BE2C (cell line): ENCODE results near the gene NDUFS7.
A peak's percentile ranks its signal among the peaks of the same experiment; 100 is the strongest.

Experiments
- DNase-seq: peaks from one replicate; pipeline ENCODE4 v3.0.0-alpha.2; 2020
- H3K27me3 ChIP-seq: fragments of 250-450 bp; sonication (Bioruptor Pico); 2 replicates; pipeline ENCODE4 v1.5.1; 2020; ENCODE audit warnings: mild to moderate bottlenecking
- H3K36me3 ChIP-seq: fragments of 250-450 bp; sonication (Bioruptor Pico); 2 replicates; pipeline ENCODE4 v1.5.1; 2020; ENCODE audit warnings: mild to moderate bottlenecking
- H3K4me1 ChIP-seq: fragments of 250-450 bp; sonication (Bioruptor Pico); 2 replicates; pipeline ENCODE4 v1.5.1; 2020
- H3K4me3 ChIP-seq: 2 replicates; pipeline ENCODE4 v1.5.1; 2011; ENCODE audit warnings: low read depth, low read length
- H3K9me3 ChIP-seq: fragments of 250-450 bp; sonication (Bioruptor Pico); 2 replicates; pipeline ENCODE4 v1.5.1; 2020
- TF ChIP-seq, protein P1 (sequence below): IDR thresholded peaks from 2 replicates; pipeline ENCODE4 v1.5.1; 2012; ENCODE audit warnings: mild to moderate bottlenecking, low read depth, low read length

NDUFS7 gene

GRCh38 chr19:1400281-1401137, 16.8 kb downstream of the NDUFS7 start:
- Histone ChIP-seq H3K4me1 (peaks cover 5% of the 10 kb centered on the region), H3K27me3 (no peaks in the 10 kb centered on the region), H3K4me3 (peak overlapping the region; percentile 51), H3K36me3 (no peaks in the 10 kb centered on the region), H3K9me3 (no peaks in the 10 kb centered on the region)
- DNase-seq, result no peak
- TF ChIP-seq, protein P1, sequence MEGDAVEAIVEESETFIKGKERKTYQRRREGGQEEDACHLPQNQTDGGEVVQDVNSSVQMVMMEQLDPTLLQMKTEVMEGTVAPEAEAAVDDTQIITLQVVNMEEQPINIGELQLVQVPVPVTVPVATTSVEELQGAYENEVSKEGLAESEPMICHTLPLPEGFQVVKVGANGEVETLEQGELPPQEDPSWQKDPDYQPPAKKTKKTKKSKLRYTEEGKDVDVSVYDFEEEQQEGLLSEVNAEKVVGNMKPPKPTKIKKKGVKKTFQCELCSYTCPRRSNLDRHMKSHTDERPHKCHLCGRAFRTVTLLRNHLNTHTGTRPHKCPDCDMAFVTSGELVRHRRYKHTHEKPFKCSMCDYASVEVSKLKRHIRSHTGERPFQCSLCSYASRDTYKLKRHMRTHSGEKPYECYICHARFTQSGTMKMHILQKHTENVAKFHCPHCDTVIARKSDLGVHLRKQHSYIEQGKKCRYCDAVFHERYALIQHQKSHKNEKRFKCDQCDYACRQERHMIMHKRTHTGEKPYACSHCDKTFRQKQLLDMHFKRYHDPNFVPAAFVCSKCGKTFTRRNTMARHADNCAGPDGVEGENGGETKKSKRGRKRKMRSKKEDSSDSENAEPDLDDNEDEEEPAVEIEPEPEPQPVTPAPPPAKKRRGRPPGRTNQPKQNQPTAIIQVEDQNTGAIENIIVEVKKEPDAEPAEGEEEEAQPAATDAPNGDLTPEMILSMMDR, result no peak

- H3K36me3 ChIP-seq, result no peaks in the 10 kb centered on the region
- DNase-seq, result peak; percentile 71
- peak within 1 kb of the TSS; percentile 51 for H3K4me3 ChIP-seq
- TF ChIP-seq, protein P1, result peak; percentile 26; the same call in 1 of the 2 replicates
- H3K9me3 ChIP-seq, result no peaks in the 10 kb centered on the region
- no peaks in the 10 kb centered on the region for H3K4me1 ChIP-seq
- H3K27me3 ChIP-seq, result no peaks in the 10 kb centered on the region
These were observed 17.6 kb downstream of the NDUFS7 start, which contains the start of gene GAMT for GRCh38 chr19:1401138-1401888. Gene GAMT (minus strand): TSS chr19:1401542. CDS start chr19:1401476, 66 bp downstream.

DNA sequence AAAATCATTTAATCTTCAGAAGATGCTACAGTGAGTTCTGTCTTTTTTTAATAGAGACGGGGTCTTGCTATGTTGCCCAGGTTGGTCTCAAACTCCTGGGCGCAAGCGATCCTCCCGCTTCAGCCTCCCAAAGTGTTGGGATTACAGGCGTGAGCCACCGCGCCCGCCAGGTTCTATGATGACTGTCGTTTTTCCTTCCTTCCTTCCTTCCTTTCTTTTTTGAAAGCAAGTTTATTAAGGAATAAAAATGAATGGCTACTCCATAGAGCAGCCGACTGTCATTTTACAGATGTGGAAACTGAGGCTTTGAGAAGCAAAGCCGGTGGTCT, 18.1 kb downstream of the NDUFS7 start:
- H3K27me3 ChIP-seq, result no peaks in the 10 kb centered on the region
- H3K36me3 ChIP-seq, result no peaks in the 10 kb centered on the region
- DNase-seq, result no peak
- H3K4me1 ChIP-seq, result no peaks in the 10 kb centered on the region
- H3K9me3 ChIP-seq, result no peaks in the 10 kb centered on the region
- TF ChIP-seq, protein P1, result no peak
- peak overlapping the region; percentile 21; the same call in 1 of the 2 replicates for H3K4me3 ChIP-seq

DNA sequence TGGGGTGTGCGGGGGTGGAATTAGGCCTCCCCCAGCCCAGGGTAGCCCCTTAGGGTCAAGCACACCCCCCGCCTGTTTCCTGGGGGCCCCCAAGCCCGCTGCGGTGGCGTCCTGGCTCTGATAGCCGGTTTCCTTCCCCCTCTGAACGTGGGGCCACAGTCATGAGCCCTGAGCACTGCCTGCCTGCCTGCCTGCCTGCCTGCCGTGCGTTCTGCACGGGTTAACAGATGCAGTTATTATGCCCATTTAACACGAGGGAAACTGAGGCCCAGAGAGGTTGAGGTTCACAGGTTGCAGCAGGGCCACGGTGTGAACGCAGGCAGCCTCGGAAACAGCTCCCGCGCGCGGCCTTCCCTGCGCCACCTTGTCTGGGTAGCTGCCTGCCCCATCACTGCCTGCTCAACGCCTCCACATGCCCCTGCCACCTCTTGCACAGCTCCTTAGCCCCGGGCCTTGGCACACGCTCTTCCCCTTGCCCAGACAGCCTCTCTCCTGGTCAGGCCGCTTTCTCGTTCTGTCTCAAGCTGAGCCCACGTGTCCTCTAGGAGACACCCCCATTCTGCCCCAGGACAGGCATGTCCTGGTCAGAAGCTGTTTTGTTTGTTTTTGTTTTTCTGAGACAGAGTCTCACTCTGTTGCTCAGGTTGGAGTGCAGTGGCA, 18.8 kb downstream of the NDUFS7 start:
- Histone ChIP-seq H3K27me3 (no peaks in the 10 kb centered on the region), H3K36me3 (no peaks in the 10 kb centered on the region), H3K9me3 (no peaks in the 10 kb centered on the region), H3K4me1 (no peaks in the 10 kb centered on the region), H3K4me3 (no peak overlapping the region)
- no peak for DNase-seq
- TF ChIP-seq, protein P1, result no peak

- H3K27me3 ChIP-seq, result no peaks in the 10 kb centered on the region
- TF ChIP-seq, protein P1, result peak; percentile 46
- peak overlapping the region; percentile 61 for H3K4me3 ChIP-seq
- peaks cover 36% of the 10 kb centered on the region for H3K36me3 ChIP-seq
- DNase-seq, result peak; percentile 99
- H3K4me1 ChIP-seq, result peaks cover 22% of the 10 kb centered on the region
- H3K9me3 ChIP-seq, result no peaks in the 10 kb centered on the region
These were observed 23.2 kb downstream of the NDUFS7 start for GRCh38 chr19:1406774-1407527.
